ENCODE data around the gene VASP.

VASP gene

GRCh38 chr19:45473682-45474605, 33.3 kb upstream of the VASP start:
- DNase-seq, result peak in 2 of 4 experiments; percentile 12 to 26

GRCh38 chr19:45474606-45475521, 32.4 kb upstream of the VASP start:
- no peak for DNase-seq

- peak in 1 of 4 experiments; percentile 18 for DNase-seq
These were observed 31.6 kb upstream of the VASP start for GRCh38 chr19:45475537-45476291.

GRCh38 chr19:45476304-45476703, 31.0 kb upstream of the VASP start:
- DNase-seq, result no peak

- DNase-seq, result no peak
These were observed 30.1 kb upstream of the VASP start for GRCh38 chr19:45477186-45477585.

- no peak for DNase-seq
These were observed 29.4 kb upstream of the VASP start for GRCh38 chr19:45477713-45478453.

GRCh38 chr19:45478454-45479238, 28.6 kb upstream of the VASP start:
- peak; percentile 72 to 80 (median 76) for DNase-seq

GRCh38 chr19:45483033-45483432, 24.2 kb upstream of the VASP start:
- no peak for DNase-seq

- DNase-seq, result no peak
These were observed 22.9 kb upstream of the VASP start for GRCh38 chr19:45484273-45484945.

- peak; percentile 90 to 99 (median 97) for DNase-seq
These were observed 21.8 kb upstream of the VASP start for GRCh38 chr19:45485305-45486077.

GRCh38 chr19:45488708-45489107, 18.6 kb upstream of the VASP start:
- no peak for DNase-seq

- DNase-seq, result no peak
These were observed 17.9 kb upstream of the VASP start for GRCh38 chr19:45489216-45489855.

GRCh38 chr19:45492137-45492626, 15.1 kb upstream of the VASP start:
- no peak for DNase-seq

GRCh38 chr19:45492627-45493470, 14.4 kb upstream of the VASP start:
- DNase-seq, result no peak

- DNase-seq, result no peak
These were observed 12.9 kb upstream of the VASP start for GRCh38 chr19:45494261-45494916.

GRCh38 chr19:45495178-45495577, 12.1 kb upstream of the VASP start:
- no peak for DNase-seq

GRCh38 chr19:45496349-45496953, 10.8 kb upstream of the VASP start:
- DNase-seq, result peak in 2 of 4 experiments; percentile 11 to 33
